K562 (cell line): ENCODE measurements around the gene MAST1. TPM values are rescaled to one million over a fixed set of nuclear protein-coding genes. Genes with fewer than 3 reads are reported as not detected.

Experiments used
- AFF4 ChIP-seq: sonication (generic); formaldehyde crosslinking; IDR thresholded peaks from 2 replicates; pipeline ENCODE4 v1.8.0; 2023; ENCODE audit warnings: mild to moderate bottlenecking, missing genetic modification reagents
- CEBPZ ChIP-seq: fragments of 150-350 bp; IDR thresholded peaks from 2 replicates; pipeline ENCODE4 v1.6.1; 2014; ENCODE audit warnings: low read depth, mild to moderate bottlenecking, low read length, borderline replicate concordance
- GTF3C2 ChIP-seq: IDR thresholded peaks from 3 replicates; pipeline ENCODE4 v1.6.1; 2011; ENCODE audit warnings: borderline replicate concordance, mild to moderate bottlenecking, moderate library complexity; ENCODE audit not compliant: insufficient read length; ENCODE audit errors: extremely low read depth
- HBP1 ChIP-seq: fragments of 450-650 bp; formaldehyde crosslinking; IDR thresholded peaks from 2 replicates; pipeline ENCODE4 v1.4.0; 2022; ENCODE audit warnings: missing genetic modification characterization
- HINFP ChIP-seq: fragments of 450-650 bp; conservative IDR thresholded peaks from 2 replicates; pipeline ENCODE4 v1.6.1; 2016; ENCODE audit warnings: missing genetic modification characterization, low read depth, mild to moderate bottlenecking, control low read depth, missing compliant biosample characterization
- NBN ChIP-seq: fragments of 450-650 bp; IDR thresholded peaks from 2 replicates; pipeline ENCODE4 v1.6.1; 2016; ENCODE audit warnings: low read depth, mild to moderate bottlenecking
- NCOA6 ChIP-seq: fragments of 450-650 bp; IDR thresholded peaks from 2 replicates; pipeline ENCODE4 v1.6.1; 2017; ENCODE audit warnings: mild to moderate bottlenecking
- POU5F1 ChIP-seq: fragments of 150-350 bp; IDR thresholded peaks from 2 replicates; pipeline ENCODE4 v1.6.1; 2014; ENCODE audit warnings: borderline replicate concordance, low read length, low read depth, mild to moderate bottlenecking; ENCODE audit not compliant: partially characterized antibody
- TFAP4 ChIP-seq: sonication (generic); formaldehyde crosslinking; IDR thresholded peaks from 2 replicates; pipeline ENCODE4 v1.8.0; 2022; ENCODE audit warnings: missing genetic modification reagents, mild to moderate bottlenecking, moderate library complexity, borderline replicate concordance
- ZNF143 ChIP-seq: sonication (generic); formaldehyde crosslinking; IDR thresholded peaks from 2 replicates; pipeline ENCODE4 v1.9.0; 2022; ENCODE audit warnings: mild to moderate bottlenecking, missing genetic modification reagents
- polyA plus RNA-seq, 8 experiments: library from polyadenylated mRNA; depleted of rRNA in 4 of 8; stranded (reverse) in 5 of 8; unstranded in 3 of 8; fragments of >200 nt; fragmentation: Nextera tagmentation in 2 of 8; fragmentation: Illumina TruSeq in 1 of 8; extraction: Ambion mirVana in 2 of 8; extraction: Trizol in 1 of 8; gene quantifications; 2 replicates each; pipeline versions ENCODE4 v1.2.1 to v1.2.3, GENCODE V29; 2011 to 2014; ENCODE audit warnings: inconsistent platforms in 1 of 8, missing spikeins in 1 of 8
- total RNA-seq, 7 experiments: library from RNA; depleted of rRNA in 6 of 7; stranded (reverse); fragments of >200 nt in 6 of 7; fragmentation: Illumina TruSeq in 2 of 7; extraction: Trizol in 2 of 7; gene quantifications; 2 replicates each; pipeline versions ENCODE4 v1.2.1 to v1.2.3, GENCODE V29; 2011 to 2021; ENCODE audit warnings: low replicate concordance in 1 of 7

The MAST1 gene
- total and polyA plus RNA-seq, 9 of the 15 experiments (the other 6 are each of a cell fraction or from before 2014, with no cell fraction given): 0.48 to 10.3 (median 3.9) TPM

- TF ChIP-seq CEBPZ (no peak), NCOA6 (peak; percentile 99), HBP1 (CRISPR knock-in tag) (no peak), HINFP (tag) (no peak), AFF4 (CRISPR knock-in tag) (0 out of 2 replicates have a peak, but pooled peaks have one; percentile 75), POU5F1 (peak; percentile 84), ZNF143 (CRISPR knock-in tag) (peak; percentile 98), GTF3C2 (no peak), NBN (0 out of 2 replicates have a peak, but pooled peaks have one; percentile 53), TFAP4 (CRISPR knock-in tag) (peak; percentile 98)
These were observed 31.9 kb upstream of the MAST1 start, which contains the start of gene RNASEH2A (continued) for GRCh38 chr19:12806242-12807081.
